ENCODE results near the gene APOA4. TPM values are rescaled to one million over a fixed set of nuclear protein-coding genes. Genes with fewer than 3 reads are reported as not detected.

Gene APOA4
- total and polyA plus RNA-seq, 2 of the 13 experiments (the other 11 are each of a cell fraction or from before 2014, with no cell fraction given): 3.8 to 7.2 TPM

DNA sequence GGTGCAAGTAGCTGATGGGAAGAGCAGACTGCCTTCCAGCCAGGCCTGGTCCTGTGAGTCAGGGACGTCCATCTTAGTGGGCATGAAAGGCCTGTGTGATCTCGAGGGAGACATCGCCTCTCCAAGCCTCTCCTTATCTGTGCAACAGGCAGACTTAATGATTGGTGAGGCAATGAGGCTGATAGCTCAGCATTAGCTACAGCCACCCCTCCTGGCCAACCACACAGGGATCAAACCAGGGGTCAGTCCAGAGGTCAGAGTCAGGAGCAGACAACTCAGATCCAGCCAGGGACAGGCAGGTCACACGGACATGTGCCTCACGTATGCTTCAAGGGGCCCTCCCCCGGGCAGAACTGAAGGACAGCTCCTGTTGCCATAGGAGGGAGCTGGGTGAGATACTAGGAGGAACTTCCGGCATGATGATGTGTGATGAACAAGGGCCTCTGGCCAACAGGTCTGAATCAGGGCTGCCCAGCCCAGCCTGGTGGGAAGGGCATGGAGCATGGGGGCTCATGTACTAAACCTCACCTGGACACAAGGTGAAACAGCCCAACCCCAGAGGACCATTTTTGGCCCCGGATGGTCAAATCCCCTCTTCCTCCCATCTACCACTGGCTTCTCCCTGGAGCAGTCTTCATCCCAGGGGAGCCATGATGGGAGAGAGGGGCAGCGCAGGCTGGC is 3.8 kb upstream of the APOA4 start (continued):
- TF ChIP-seq, protein P1, sequence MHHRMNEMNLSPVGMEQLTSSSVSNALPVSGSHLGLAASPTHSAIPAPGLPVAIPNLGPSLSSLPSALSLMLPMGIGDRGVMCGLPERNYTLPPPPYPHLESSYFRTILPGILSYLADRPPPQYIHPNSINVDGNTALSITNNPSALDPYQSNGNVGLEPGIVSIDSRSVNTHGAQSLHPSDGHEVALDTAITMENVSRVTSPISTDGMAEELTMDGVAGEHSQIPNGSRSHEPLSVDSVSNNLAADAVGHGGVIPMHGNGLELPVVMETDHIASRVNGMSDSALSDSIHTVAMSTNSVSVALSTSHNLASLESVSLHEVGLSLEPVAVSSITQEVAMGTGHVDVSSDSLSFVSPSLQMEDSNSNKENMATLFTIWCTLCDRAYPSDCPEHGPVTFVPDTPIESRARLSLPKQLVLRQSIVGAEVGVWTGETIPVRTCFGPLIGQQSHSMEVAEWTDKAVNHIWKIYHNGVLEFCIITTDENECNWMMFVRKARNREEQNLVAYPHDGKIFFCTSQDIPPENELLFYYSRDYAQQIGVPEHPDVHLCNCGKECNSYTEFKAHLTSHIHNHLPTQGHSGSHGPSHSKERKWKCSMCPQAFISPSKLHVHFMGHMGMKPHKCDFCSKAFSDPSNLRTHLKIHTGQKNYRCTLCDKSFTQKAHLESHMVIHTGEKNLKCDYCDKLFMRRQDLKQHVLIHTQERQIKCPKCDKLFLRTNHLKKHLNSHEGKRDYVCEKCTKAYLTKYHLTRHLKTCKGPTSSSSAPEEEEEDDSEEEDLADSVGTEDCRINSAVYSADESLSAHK (CRISPR knock-in tag; IDR thresholded peaks at IDR 0.05; ENCODE audit: borderline replicate concordance): no peak
- TF ChIP-seq NAIF1 (CRISPR knock-in tag; IDR thresholded peaks at IDR 0.05; ENCODE audit: borderline replicate concordance) (no peak), NFIC (IDR thresholded peaks at IDR 0.05; ENCODE audit: low read length) (no peak), ZNF713 (CRISPR knock-in tag; IDR thresholded peaks at IDR 0.05) (no peak), ZNF180 (CRISPR knock-in tag; IDR thresholded peaks at IDR 0.05; ENCODE audit: borderline replicate concordance, low read depth) (no peak), TP53 (CRISPR knock-in tag; conservative IDR thresholded peaks at IDR 0.05) (peak; percentile 65; the same call in 1 of the 2 replicates), MTF1 (CRISPR knock-in tag; IDR thresholded peaks at IDR 0.05) (no peak), TBL1XR1 (IDR thresholded peaks at IDR 0.05; ENCODE audit: borderline replicate concordance, low read length, partially characterized antibody) (peak; percentile 15), NFE2L1 (CRISPR knock-in tag; IDR thresholded peaks at IDR 0.05; ENCODE audit: borderline replicate concordance) (no peak; the same call in 1 of the 2 replicates), ZNF883 (CRISPR knock-in tag; IDR thresholded peaks at IDR 0.05; ENCODE audit: not compliant biosample characterization) (peak; percentile 63), FOSL2 (CRISPR knock-in tag; IDR thresholded peaks at IDR 0.05) (peak; percentile 75; the same call in 1 of the 2 replicates), ZNF510 (CRISPR knock-in tag; IDR thresholded peaks at IDR 0.05; ENCODE audit: low read depth) (peak; percentile 53; the same call in 1 of the 2 replicates), POLR2AphosphoS5 (IDR thresholded peaks at IDR 0.05; ENCODE audit: low read depth, low read length) (peak; percentile 66)
- TF ChIP-seq, protein P2, sequence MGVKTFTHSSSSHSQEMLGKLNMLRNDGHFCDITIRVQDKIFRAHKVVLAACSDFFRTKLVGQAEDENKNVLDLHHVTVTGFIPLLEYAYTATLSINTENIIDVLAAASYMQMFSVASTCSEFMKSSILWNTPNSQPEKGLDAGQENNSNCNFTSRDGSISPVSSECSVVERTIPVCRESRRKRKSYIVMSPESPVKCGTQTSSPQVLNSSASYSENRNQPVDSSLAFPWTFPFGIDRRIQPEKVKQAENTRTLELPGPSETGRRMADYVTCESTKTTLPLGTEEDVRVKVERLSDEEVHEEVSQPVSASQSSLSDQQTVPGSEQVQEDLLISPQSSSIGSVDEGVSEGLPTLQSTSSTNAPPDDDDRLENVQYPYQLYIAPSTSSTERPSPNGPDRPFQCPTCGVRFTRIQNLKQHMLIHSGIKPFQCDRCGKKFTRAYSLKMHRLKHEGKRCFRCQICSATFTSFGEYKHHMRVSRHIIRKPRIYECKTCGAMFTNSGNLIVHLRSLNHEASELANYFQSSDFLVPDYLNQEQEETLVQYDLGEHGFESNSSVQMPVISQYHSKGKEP (CRISPR knock-in tag; IDR thresholded peaks at IDR 0.05): no peak
- TF ChIP-seq, protein P3, sequence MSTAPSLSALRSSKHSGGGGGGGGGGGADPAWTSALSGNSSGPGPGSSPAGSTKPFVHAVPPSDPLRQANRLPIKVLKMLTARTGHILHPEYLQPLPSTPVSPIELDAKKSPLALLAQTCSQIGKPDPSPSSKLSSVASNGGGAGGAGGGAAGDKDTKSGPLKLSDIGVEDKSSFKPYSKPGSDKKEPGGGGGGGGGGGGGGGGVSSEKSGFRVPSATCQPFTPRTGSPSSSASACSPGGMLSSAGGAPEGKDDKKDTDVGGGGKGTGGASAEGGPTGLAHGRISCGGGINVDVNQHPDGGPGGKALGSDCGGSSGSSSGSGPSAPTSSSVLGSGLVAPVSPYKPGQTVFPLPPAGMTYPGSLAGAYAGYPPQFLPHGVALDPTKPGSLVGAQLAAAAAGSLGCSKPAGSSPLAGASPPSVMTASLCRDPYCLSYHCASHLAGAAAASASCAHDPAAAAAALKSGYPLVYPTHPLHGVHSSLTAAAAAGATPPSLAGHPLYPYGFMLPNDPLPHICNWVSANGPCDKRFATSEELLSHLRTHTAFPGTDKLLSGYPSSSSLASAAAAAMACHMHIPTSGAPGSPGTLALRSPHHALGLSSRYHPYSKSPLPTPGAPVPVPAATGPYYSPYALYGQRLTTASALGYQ (CRISPR knock-in tag; IDR thresholded peaks at IDR 0.05): no peak; the same call in 1 of the 2 replicates
- TF ChIP-seq, protein P4, sequence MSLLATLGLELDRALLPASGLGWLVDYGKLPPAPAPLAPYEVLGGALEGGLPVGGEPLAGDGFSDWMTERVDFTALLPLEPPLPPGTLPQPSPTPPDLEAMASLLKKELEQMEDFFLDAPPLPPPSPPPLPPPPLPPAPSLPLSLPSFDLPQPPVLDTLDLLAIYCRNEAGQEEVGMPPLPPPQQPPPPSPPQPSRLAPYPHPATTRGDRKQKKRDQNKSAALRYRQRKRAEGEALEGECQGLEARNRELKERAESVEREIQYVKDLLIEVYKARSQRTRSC (CRISPR knock-in tag; IDR thresholded peaks at IDR 0.05; ENCODE audit: low read depth): no peak
- TF ChIP-seq, protein P5, sequence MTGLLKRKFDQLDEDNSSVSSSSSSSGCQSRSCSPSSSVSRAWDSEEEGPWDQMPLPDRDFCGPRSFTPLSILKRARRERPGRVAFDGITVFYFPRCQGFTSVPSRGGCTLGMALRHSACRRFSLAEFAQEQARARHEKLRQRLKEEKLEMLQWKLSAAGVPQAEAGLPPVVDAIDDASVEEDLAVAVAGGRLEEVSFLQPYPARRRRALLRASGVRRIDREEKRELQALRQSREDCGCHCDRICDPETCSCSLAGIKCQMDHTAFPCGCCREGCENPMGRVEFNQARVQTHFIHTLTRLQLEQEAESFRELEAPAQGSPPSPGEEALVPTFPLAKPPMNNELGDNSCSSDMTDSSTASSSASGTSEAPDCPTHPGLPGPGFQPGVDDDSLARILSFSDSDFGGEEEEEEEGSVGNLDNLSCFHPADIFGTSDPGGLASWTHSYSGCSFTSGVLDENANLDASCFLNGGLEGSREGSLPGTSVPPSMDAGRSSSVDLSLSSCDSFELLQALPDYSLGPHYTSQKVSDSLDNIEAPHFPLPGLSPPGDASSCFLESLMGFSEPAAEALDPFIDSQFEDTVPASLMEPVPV (CRISPR knock-in tag; IDR thresholded peaks at IDR 0.05): peak; percentile 10; the same call in 1 of the 2 replicates

Measured in HepG2 (cell line).